Peyer's patch (tissue), 4 donors: ENCODE measurements around the gene PYGO2.

ENCODE experiments used
- POLR2A ChIP-seq, 2 donors: fragments of 450-650 bp; IDR thresholded peaks; one replicate each; pipeline ENCODE4 v1.5.1; 2017; ENCODE audit warnings: antibody characterized with exemption in 2 of 2, mild to moderate bottlenecking in 2 of 2, moderate library complexity in 2 of 2
- TF ChIP-seq, protein P1 (sequence below), 6 experiments: fragments of 450-650 bp in 4 of 6; fragments of 200-600 bp in 2 of 6; sonication (generic) in 1 of 6; IDR thresholded peaks; one replicate each; pipeline ENCODE4 v1.5.1; 2017 to 2019; ENCODE audit warnings: antibody characterized with exemption in 6 of 6, mild to moderate bottlenecking in 3 of 6, moderate library complexity in 1 of 6

DNA sequence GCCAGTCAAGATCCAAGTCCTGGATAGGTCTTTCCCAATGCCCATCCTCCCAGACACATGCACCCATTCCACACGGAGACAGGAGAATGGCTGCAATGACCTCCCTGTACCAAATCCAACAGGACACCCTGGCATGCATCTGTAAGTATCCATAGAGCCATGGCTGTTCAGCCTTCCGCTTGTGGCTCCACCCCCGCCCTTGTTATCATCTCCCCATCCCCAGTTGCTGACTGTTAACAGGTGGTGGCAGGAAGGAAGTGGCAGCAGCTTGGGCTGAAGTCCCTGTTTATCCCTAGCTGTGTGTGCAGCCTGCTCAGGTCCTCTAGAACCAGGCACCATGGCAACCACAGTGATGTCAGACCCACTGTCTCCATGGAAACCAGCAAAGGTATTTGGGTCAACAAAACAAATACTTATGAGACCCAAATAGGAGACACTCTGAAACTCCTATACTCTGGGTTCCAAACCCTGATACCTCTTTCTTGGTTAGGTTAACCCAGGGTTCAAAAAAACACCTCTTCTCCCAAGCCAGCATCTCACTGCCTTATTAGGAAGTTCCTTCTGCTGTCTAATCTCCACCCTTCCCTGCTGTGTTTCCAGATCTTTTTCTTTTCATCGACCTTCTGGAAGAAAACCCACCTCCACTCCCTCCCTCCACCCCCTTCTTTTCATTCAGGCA lies 6.4 kb downstream of the PYGO2 start:
- TF ChIP-seq POLR2A (IDR thresholded peaks at IDR 0.05): peak in 1 of 2 donors; percentile 23
- TF ChIP-seq, protein P1, sequence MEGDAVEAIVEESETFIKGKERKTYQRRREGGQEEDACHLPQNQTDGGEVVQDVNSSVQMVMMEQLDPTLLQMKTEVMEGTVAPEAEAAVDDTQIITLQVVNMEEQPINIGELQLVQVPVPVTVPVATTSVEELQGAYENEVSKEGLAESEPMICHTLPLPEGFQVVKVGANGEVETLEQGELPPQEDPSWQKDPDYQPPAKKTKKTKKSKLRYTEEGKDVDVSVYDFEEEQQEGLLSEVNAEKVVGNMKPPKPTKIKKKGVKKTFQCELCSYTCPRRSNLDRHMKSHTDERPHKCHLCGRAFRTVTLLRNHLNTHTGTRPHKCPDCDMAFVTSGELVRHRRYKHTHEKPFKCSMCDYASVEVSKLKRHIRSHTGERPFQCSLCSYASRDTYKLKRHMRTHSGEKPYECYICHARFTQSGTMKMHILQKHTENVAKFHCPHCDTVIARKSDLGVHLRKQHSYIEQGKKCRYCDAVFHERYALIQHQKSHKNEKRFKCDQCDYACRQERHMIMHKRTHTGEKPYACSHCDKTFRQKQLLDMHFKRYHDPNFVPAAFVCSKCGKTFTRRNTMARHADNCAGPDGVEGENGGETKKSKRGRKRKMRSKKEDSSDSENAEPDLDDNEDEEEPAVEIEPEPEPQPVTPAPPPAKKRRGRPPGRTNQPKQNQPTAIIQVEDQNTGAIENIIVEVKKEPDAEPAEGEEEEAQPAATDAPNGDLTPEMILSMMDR (IDR thresholded peaks at IDR 0.05): no peak
